Hematopoietic multipotent progenitor cell treated with erythropoietin and hydrocortisone succinate and interleukin-3 and kit ligand, for 4 days (in vitro differentiated cells): ENCODE data around the gene ACSF3.

Source experiments
- DNase-seq: peaks from one replicate; pipeline ENCODE4 v3.0.0-alpha.2; 2015

Gene ACSF3

DNA sequence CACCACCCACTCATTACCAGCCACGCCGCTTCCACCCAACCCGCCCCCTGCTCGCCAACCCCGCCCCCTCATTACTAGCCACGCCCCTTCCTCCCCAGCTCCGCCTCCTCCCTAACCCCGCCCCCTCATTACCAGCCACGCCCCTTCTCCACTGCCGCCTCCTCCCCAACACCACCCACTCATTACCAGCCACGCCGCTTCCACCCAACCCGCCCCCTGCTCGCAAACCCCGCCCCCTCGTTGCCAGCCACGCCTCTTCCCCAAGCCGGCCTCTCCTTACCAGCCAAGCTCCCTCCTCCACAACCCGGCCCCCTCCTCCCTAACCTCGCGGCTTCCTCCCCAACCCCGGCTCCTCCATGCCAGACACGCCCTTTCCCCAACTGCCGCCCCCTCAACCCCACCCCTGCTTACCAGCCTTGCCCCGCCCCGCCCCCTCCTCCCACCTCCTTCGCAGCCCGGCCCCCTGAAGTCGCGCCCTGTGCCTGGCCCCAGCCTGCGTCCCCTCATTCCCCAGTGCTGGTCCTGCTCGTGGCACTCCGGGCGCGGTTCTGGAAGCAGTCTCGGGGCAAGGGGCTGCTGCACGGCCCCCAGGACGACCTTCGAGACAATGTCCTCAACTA lies 99.4 kb downstream of the ACSF3 start:
- peak; percentile 81 for DNase-seq

DNA sequence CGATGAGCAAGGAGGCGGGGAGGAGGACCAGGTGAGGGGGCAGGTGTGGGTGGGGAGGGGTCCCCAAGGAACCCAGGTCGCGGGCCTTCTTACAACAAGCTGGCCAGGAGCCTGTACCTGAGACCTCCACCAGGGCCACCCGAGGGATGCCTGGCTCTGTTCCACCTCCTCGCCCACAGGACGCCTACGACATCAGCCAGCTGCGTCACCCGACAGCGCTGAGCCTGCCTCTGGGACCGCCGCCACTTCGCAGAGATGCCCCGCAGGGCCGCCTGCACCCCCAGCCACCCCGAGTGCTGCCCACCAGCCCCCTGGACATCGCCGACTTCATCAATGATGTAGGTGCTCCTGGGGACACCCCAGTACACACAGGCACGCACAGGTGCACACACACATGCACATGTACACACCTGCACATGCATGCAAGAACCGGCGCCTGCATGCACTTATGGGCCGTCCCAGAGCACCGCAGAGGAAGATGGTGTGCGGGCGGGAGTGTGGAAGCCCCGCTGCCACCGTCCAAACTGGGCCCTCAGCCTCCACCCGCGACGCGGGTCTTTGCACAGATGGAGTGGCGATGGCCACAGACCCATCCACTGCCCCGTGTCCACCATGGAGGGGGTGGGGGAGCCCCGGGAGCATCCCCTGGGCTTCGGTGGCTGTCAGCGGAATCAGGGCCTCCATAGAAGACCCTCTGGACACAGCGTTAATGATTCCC lies 100.1 kb downstream of the ACSF3 start:
- DNase-seq, result no peak

DNA sequence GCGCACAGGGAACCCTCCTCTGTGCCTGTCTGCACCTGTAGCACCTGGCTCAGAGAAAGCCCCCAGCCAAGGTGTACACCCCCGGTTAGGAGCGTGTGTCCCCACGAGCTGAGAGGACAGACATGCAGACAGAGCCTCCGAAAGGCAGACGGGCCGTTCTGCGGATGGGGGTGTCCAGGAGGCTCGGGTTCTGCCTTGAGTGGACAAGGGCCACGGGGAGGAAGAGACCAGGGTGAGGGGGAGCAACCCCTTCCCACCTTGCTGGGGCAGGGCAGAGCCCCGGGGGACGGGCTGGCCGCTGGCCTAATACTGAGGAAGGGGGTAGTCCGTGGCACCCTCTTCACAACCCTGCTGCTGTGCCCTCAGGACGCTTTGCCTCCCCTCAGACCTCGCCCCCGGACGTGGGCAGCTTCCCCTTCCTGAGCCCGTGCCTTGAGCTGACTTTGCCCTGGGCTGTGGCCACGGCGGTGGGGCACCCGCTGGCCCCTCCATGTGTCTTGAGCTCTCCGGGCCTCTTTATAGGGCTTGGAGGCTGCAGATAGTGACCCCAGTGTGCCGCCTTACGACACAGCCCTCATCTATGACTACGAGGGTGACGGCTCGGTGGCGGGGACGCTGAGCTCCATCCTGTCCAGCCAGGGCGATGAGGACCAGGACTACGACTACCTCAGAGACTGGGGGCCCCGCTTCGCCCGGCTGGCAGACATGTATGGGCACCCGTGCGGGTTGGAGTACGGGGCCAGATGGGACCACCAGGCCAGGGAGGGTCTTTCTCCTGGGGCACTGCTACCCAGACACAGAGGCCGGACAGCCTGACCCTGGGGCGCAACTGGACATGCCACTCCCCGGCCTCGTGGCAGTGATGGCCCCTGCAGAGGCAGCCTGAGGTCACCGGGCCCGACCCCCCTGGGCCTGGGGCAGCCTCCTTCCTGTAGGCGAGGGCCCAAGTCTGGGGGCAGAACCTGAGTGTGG lies 101.0 kb downstream of the ACSF3 start:
- DNase-seq, result no peak

DNA sequence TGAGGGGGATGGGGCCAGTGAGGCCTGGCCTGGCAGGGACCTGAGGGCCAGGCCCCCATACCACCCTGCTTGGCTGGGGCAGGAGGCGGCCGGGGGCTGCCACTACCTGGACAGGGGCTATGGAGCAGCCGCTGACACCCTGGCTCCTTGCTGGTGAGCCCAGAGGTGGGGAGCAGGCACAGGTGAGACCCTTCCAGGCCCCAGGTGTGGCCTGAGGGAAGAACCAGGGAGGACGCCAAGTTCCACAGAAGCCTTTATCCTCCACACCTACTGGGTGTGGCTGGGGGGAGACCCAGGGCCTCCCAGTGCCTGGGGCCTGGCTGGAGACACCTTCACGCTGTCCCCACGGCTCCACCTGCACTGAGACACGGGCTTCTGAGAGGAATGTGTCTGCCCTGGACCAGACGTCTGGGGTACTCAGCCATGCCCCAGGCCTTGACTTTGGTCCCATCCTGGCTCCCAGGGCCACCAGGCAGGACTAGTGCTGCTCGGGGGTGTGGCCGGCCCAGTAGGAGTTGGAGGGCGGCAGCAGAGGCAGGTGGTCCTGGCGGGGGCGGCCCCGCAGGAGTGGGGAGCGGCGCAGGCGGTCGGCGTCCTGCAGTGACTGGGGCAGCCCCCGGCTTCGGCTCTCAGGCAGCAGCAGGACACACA lies 102.0 kb downstream of the ACSF3 start:
- DNase-seq, result no peak

DNA sequence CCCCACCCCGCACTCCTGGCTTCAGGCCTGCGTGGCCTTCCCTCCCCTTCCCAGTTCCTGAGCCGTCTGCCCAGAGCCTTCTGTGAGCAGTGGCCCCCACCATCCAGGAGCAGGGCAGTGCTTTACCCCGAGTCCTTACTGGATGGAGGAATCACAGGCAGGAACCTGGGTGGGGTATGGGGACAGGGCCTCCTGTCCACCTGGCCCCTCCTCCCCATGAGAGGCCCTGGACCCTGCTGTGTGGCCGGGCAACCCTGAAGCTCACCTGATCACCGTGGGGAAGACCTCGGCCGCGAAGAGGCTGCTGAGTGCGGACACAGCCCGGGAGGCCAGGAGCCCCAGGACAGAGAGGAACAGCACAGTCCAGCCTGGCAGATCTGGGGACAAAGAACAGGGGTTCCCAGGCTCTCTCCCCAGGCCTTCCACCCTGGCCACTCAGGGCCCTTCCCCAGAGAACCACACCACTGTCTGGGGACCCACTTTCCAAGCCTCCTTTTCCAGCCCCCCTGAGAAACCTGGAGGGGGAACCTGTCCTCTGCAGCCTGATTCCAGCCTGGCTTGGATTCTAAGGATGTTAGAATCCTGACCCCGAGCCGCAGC lies 103.5 kb downstream of the ACSF3 start:
- no peak for DNase-seq

DNA sequence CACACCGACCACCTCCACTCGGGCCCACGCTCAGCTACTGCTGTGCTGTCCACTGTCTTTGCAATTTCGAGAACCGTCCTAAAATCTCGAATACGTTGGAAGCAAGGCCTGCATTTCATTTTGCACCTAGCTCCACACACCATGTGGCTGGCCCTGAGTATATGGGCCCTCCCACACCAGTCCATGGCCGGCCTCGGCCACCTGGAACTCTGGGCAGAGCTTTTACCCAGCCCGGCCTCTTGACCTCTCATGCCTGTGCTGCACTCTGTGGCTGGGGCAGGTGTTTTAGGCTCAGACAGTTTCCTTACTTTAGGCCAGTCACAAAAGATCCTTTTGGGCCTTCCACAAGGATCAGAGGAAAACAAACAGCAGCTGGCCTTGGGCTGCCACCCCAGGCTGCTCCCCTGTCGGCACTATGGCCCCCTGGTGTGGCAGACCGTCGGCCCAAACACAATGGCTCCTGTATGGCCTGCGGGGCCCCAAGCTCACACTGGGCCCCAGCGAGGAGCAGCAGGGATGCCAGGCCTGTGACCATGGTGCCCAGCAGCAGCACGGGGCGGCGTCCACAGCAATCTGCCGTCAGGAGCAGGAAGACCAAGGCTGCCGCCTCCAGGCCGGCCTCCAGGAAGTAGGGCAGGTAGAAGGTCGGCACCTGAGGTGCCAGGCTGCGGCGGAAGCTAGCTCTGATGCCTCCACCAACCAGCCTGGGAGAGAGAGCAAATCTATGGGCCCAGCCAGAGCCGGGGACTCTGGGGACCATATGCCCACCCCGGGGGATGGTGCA lies 104.2 kb downstream of the ACSF3 start:
- DNase-seq, result no peak

DNA sequence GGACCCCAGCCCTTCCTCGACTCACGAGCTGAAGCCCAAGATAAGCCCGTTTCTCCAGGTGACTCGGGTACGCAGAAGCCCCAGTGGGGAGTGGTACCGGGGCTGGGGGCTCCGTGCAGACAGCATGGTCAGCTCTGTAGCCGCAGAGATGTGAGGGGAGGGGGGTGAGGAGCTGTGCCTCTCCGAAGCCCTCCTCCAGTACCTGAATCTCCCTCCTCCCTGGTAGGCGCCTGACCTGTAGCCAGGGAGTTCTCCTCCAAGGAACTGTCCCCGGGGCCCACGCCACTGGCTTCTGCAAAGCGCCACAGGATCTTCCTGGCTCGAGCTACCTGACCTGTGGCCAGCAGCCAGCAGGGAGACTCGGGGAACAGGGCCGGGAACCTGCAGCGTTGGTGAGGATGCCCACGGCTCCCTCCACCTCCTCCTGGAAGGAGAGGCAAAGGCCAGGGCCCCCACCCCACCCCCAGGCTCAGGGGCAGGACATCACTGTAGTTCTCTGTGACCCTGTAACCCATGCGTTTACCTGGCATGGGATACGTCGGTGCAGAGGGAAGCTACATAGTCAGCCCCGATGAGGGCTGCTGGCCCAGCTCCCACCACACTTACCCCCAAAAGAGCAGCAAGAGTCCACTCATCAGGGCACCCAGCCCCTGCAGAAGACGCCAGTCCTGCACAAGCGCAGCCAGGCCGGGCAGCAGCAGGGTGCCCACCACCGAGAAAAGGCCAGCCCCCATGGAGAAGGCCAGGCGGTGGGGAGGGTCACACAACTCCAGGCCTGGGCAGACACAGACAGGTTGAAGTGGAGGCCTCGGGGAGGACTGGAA lies 105.0 kb downstream of the ACSF3 start:
- no peak for DNase-seq

DNA sequence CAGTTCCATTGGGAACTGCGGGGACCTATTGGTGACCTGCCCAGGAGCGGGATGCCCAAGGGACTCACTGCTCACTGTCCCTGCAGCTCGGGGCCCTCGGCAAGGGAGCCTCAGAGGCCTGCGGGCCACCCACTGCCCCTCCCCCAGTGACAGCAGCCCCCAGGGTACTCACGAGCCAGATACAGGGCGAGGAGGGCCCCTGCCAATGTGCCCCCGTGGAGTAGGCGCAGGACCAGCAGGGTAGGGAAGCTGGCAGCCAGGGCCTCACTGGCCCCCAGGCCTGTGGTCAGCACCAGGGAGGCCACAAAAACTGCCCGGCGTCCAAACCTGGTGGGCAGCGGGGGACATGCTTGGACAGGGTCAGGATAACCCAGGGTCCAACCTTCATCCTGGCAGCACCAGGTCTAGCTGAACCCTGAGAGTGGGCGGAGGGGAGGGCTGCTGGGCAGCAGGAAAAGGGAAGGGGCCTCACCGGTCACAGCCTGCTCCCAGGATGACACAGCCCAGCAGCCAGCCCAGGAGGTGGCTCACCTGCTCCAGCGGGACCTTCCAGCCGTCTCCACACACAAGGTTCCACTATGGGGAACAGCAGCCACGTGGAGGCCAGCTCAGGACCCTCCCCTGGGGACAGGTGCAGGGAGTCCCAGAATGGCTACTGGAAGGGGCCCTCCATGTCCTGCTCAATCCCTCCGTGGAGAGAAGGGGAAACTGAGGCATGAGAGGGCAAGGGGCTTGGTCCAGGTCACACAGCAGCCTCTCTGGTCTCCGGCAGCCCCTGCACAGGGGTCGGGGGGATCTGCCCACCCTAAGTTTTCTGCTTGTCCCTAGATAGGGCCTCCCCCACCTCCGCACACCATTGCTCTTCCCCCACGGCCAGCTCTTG lies 105.8 kb downstream of the ACSF3 start:
- no peak for DNase-seq

DNA sequence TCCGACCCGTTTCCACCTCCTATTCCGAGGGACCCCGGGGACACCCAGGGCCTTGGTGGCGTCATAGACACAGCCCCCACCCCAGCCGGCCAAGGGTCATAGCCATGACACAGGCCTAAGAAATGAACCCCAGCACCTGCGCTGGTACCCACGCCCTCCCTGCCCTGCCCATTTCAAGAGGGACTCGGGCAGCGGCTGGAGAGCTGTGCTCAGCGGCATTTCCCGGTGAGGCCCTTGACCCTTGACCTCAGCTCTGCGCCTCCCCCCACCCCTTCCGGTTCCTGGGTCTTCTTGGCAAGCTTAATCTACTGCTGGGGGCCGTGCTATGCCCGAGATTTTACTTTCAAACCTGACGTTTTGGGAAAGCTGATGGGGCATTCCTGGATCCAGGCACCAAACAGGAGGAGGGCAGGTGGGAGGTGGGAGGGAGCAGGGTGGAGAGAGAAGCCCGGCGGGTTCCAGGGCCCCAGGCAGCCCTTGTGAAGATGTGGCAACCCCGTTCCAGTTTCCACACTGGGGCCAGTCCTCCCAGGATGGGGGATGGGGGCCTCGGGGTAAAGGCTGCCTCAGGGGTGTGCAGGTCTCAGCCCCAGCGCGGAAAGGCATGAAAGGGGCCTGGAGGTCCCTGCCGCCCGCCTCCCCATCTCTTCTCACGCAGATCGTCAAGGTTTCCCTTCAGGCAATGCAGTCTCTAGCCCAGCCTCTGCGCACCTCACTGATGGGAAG lies 106.6 kb downstream of the ACSF3 start, which contains the start of gene SLC22A31:
Gene SLC22A31 (minus strand): TSS at position 414 of the 726 bp plus-strand sequence. CDS start 36 bp downstream, at position 378.
- DNase-seq, result no peak

DNA sequence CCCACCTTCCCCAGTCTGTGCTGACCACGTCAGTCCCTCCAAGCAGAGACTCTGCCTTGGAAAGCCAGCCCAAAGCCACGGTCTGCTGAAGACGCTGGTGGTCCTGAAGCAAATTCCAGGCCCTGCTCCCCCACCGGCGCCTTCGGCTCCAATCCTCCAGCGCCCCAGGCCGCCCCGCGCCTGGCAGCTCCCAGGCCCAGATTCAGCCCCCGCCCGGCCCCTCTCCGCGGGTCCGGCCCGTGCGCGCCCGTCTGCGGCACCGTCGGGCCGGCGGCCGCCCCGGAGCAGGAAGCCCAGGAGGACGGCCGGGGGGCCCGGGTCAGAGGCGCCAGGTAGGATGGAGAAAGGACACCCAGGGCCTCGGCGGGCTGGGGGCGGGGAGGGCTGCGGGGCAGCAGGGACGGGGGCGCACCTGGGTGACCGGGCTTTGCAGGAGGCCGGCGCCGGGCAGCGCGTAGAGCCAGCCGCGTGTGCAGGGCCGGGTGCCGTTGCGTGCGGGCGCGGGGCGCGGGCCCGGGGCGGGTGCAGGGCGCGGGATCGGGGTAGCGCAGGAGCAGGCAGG lies 107.3 kb downstream of the ACSF3 start:
- no peak for DNase-seq

DNA sequence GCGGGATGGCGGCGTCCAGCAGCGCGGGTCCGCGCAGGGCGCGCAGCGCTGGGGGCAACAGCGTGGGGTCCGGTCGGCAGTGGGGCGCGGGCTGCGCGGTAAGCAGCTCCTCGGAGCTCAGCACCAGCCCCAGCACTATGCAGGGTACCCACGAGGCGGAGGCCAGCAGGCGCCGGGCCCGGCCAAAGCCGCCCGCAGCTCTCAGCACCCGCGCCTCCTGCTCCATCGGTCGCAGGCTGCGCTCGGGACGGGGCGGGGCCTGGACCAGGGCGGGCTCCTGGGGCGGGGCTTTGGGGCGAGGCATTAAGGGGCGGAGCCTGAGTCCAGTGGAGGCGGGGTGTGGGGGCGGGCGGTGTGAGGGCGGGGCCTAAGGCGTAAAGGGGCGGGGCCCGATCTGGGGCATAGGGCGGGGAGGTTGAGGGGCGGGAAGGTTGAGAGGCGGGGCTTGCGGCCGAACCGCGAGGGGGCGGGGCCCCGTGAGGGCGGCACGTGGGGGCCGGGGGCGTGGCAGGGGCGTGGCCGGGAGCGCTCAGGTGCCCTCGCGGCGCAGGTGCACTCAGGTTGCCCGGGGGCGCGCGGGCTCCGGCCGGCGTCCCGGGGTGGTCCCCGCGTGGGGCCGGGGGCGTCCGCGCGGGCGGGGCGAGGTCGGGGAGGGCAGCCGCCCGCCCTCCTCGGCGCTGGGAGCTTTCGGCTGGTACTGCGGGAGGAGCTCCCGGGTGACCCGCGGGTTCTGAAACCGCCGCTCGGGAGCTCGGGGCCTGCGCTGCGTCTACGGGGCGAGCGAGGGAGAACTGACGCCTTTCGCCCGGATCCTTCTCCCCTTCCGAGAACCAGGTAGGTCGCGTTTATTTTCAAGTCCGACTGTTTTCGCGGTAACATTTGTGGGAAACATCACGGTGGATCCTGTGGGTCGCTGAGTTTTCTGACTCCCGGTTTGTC lies 108.1 kb downstream of the ACSF3 start:
- peak; percentile 89 for DNase-seq

DNA sequence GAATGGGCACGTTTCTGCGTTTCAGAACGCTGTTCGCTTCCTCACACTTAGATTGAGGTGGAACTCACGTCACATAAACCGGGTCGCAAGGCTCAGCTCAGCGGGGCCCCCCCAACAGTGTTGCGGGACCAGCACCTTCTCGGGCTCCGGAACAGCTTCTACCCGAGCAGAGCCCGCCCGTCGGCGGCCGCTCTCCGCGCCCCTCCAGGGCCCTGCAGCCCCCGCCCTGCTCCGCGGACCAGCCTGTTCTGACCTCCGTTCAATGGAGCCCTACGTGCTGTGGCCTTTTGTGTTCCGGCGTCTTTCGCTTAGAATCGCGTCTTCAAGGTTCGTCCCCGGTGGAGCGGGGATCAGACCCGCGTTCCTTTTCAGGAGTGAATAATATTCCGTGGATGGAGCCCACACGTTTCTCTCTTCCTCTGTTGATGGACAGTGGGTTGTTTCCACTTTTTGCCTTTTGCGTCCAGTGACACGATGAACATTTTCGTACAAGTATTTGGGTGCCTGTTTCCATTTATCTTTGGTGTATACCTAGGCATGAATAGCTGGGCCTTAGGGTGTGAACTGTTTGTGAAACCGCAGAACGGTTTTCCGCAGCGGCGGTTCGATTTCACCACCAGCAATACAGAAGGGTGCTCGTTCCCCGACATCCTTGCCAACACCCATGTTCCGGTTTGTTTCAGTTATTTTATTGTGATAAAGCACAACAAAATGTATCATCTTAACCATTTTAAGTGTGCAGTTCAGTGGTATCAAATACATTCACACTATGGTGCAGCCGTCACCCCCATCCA lies 109.0 kb downstream of the ACSF3 start:
- DNase-seq, result no peak
